A549 (cell line): ENCODE results near the gene DGUOK. TPM values are rescaled to one million over a fixed set of nuclear protein-coding genes. Genes with fewer than 3 reads are reported as not detected.

Source experiments
- ATAC-seq, 2 experiments: fragments of 200-7000 bp in 1 of 2; fragments of >200 bp in 1 of 2; cut with Nextera tagmentation in 1 of 2; cut with Tn5 transposase in 1 of 2; 3 replicates each; pipeline versions ENCODE4 v1.8.0 to v1.9.1; 2018 to 2020; ENCODE audit warnings: mild to moderate bottlenecking in 1 of 2, moderate library complexity in 1 of 2
- CTCF ChIA-PET: fragments of 300-600 bp; sonication (Branson Sonifier 250); formaldehyde crosslinking; extraction: SDS; loops from one replicate; lab custom pipeline; 2021; ENCODE audit warnings: antibody characterized with exemption, inconsistent platforms; lab: Yijun Ruan, JAX
- POLR2A ChIA-PET: fragments of 350-600 bp; formaldehyde crosslinking; extraction: SDS; loops from one replicate; lab custom pipeline; 2021; ENCODE audit warnings: antibody characterized with exemption, inconsistent platforms; lab: Yijun Ruan, JAX
- DNase-seq, 2 experiments: peaks; one replicate each; pipeline versions ENCODE4 v3.0.0 to v3.0.0-alpha.2; 2011 to 2016; ENCODE audit warnings: low read depth in 1 of 2, low spot score in 1 of 2
- FAIRE-seq: peaks from 2 replicates; lab custom pipeline; 2011; peaks lifted over from hg19 to GRCh38; lab: Jason Lieb, UNC
- H3K27ac ChIP-seq, 2 experiments: fragments of >200 bp; sonication (Bioruptor Twin); formaldehyde crosslinking; 3 replicates each; pipeline ENCODE4 v1.5.1; 2016 to 2017
- H3K4me1 ChIP-seq: fragments of >200 bp; sonication (Bioruptor Twin); formaldehyde crosslinking; 3 replicates; pipeline ENCODE4 v1.6.1; 2016
- H3K4me2 ChIP-seq: fragments of >200 bp; sonication (Bioruptor Twin); formaldehyde crosslinking; 3 replicates; pipeline ENCODE4 v1.6.1; 2016
- H3K4me3 ChIP-seq: fragments of >200 bp; sonication (Bioruptor Twin); formaldehyde crosslinking; 3 replicates; pipeline ENCODE4 v1.5.1; 2016
- H3K9me3 ChIP-seq: fragments of >200 bp; sonication (Bioruptor Twin); formaldehyde crosslinking; 3 replicates; pipeline ENCODE4 v1.6.1; 2016
- ATOH8 ChIP-seq: fragments of 250-450 bp; sonication (Bioruptor Pico); IDR thresholded peaks from 2 replicates; pipeline ENCODE4 v1.5.0; 2020; ENCODE audit warnings: low read depth, mild to moderate bottlenecking, moderate library complexity
- BHLHE40 ChIP-seq: IDR thresholded peaks from 2 replicates; pipeline ENCODE4 v1.6.1; 2012; ENCODE audit warnings: low read depth, low read length, inconsistent platforms
- CBX2 ChIP-seq: fragments of 200-600 bp; sonication (generic); IDR thresholded peaks from 2 replicates; pipeline ENCODE4 v1.6.1; 2016; ENCODE audit warnings: low read depth, mild to moderate bottlenecking, borderline replicate concordance
- CEBPB ChIP-seq, 2 experiments: fragments of >200 bp in 1 of 2; sonication (Bioruptor Twin) in 1 of 2; formaldehyde crosslinking in 1 of 2; IDR thresholded peaks; 2 replicates each; pipeline ENCODE4 v1.6.1; 2012 to 2016
- CHD2 ChIP-seq: fragments of 150-350 bp; IDR thresholded peaks from 2 replicates; pipeline ENCODE4 v1.6.1; 2014; ENCODE audit warnings: low read length; ENCODE audit not compliant: partially characterized antibody
- CHD4 ChIP-seq: fragments of 200-600 bp; sonication (generic); IDR thresholded peaks from 2 replicates; pipeline ENCODE4 v1.6.1; 2016; ENCODE audit warnings: antibody characterized with exemption, mild to moderate bottlenecking, borderline replicate concordance
- CTCF ChIP-seq: fragments of >200 bp; sonication (Bioruptor Twin); formaldehyde crosslinking; IDR thresholded peaks from 3 replicates; pipeline ENCODE4 v1.5.1; 2016
- EHF ChIP-seq: fragments of 250-450 bp; sonication (Bioruptor Pico); IDR thresholded peaks from 2 replicates; pipeline ENCODE4 v1.5.0; 2020; ENCODE audit warnings: mild to moderate bottlenecking
- ELK1 ChIP-seq: fragments of 150-350 bp; IDR thresholded peaks from 2 replicates; pipeline ENCODE4 v1.6.1; 2014; ENCODE audit warnings: low read depth, mild to moderate bottlenecking, low read length
- FOSL2 ChIP-seq, 2 experiments: fragments of 450-650 bp in 1 of 2; fragments of >200 bp in 1 of 2; sonication (Bioruptor Twin) in 1 of 2; formaldehyde crosslinking; IDR thresholded peaks; 2 replicates each; pipeline versions ENCODE4 v1.5.0 to v1.6.1; 2016 to 2020; ENCODE audit warnings: mild to moderate bottlenecking in 1 of 2, moderate library complexity in 1 of 2
- GATA3 ChIP-seq: IDR thresholded peaks from 2 replicates; pipeline ENCODE4 v1.6.1; 2012; ENCODE audit warnings: borderline replicate concordance
- HMGXB4 ChIP-seq: fragments of 250-450 bp; sonication (Bioruptor Pico); IDR thresholded peaks from 2 replicates; pipeline ENCODE4 v1.5.0; 2021; ENCODE audit warnings: mild to moderate bottlenecking, moderate library complexity, borderline replicate concordance
- HOXA7 ChIP-seq: fragments of 250-450 bp; sonication (Bioruptor Pico); IDR thresholded peaks from 2 replicates; pipeline ENCODE4 v1.5.0; 2020; ENCODE audit warnings: mild to moderate bottlenecking, moderate library complexity
- HOXB13 ChIP-seq: fragments of 250-450 bp; sonication (Bioruptor Pico); IDR thresholded peaks from 2 replicates; pipeline ENCODE4 v1.5.0; 2020; ENCODE audit warnings: low read depth, mild to moderate bottlenecking, moderate library complexity
- KDM1A ChIP-seq: fragments of 200-600 bp; sonication (generic); IDR thresholded peaks from 2 replicates; pipeline ENCODE4 v1.6.1; 2016; ENCODE audit warnings: low read depth, mild to moderate bottlenecking
- MAX ChIP-seq: IDR thresholded peaks from 2 replicates; pipeline ENCODE4 v1.6.1; 2012
- MAZ ChIP-seq: fragments of 150-350 bp; IDR thresholded peaks from 2 replicates; pipeline ENCODE4 v1.6.1; 2014; ENCODE audit warnings: antibody characterized with exemption, low read depth, low read length, borderline replicate concordance
- MYC ChIP-seq: IDR thresholded peaks from 2 replicates; pipeline ENCODE4 v1.6.1; 2012; ENCODE audit warnings: mild to moderate bottlenecking, inconsistent platforms, low read length, improper control_type of control experiment, borderline replicate concordance
- NR3C1 ChIP-seq: fragments of >200 bp; sonication (Bioruptor Twin); formaldehyde crosslinking; IDR thresholded peaks from 3 replicates; pipeline ENCODE4 v1.6.1; 2017
- PBX3 ChIP-seq: IDR thresholded peaks from 2 replicates; pipeline ENCODE4 v1.6.1; 2012
- POLR2A ChIP-seq: IDR thresholded peaks from 2 replicates; pipeline ENCODE4 v1.6.1; 2012; ENCODE audit warnings: mild to moderate bottlenecking, low read length
- SMC3 ChIP-seq: fragments of >200 bp; sonication (Bioruptor Twin); formaldehyde crosslinking; IDR thresholded peaks from 3 replicates; pipeline ENCODE4 v1.6.1; 2018; ENCODE audit warnings: inconsistent platforms
- TFCP2L1 ChIP-seq: fragments of 250-450 bp; sonication (Bioruptor Pico); IDR thresholded peaks from 2 replicates; pipeline ENCODE4 v1.5.0; 2021; ENCODE audit warnings: mild to moderate bottlenecking
- TP53 ChIP-seq: fragments of 250-450 bp; sonication (Bioruptor Pico); IDR thresholded peaks from 2 replicates; pipeline ENCODE4 v1.5.0; 2021; ENCODE audit warnings: mild to moderate bottlenecking, moderate library complexity
- USF2 ChIP-seq: fragments of 450-650 bp; IDR thresholded peaks from 2 replicates; pipeline ENCODE4 v1.6.1; 2014; ENCODE audit warnings: antibody characterized with exemption
- ZC3H11A ChIP-seq: fragments of 450-650 bp; IDR thresholded peaks from 2 replicates; pipeline ENCODE4 v1.6.1; 2014; ENCODE audit warnings: antibody characterized with exemption, mild to moderate bottlenecking
- ZNF302 ChIP-seq: fragments of 250-450 bp; sonication (Bioruptor Pico); IDR thresholded peaks from 2 replicates; pipeline ENCODE4 v1.9.0; 2021; ENCODE audit warnings: inconsistent platforms, mild to moderate bottlenecking, moderate library complexity
- WGBS: methylation state at CpG from one replicate; pipeline ENCODE4 v1.1.6; 2017; ENCODE audit errors: missing lambda C conversion rate; 5-methylcytosine and 5-hydroxymethylcytosine counted together
- polyA plus RNA-seq, 4 experiments: library from polyadenylated mRNA; depleted of rRNA in 3 of 4; stranded (reverse); fragments of >200 nt; fragmentation: RNase III in 1 of 4; extraction: RNeasy Plus Mini Kit Qiagen cat#74134 plus additional on column Dnase treatment in 1 of 4; gene quantifications; 2 replicates in 3 of 4; 3 replicates in 1 of 4; pipeline ENCODE4 v1.2.3, GENCODE V29; 2011 to 2017

The DGUOK gene
- polyA plus RNA-seq, 2 of the 4 experiments (the other 2 are of a cell fraction) = 128 to 145 TPM

GRCh38 chr2:73986085-73986681 lies 59.5 kb downstream of the DGUOK start:
- no peaks in the 10 kb centered on the region for H3K9me3 ChIP-seq
- POLR2A ChIA-PET = interaction anchor here (0.6 kb wide), 1 partner anchor 143 kb away, joined by 6 read pairs; no protein-coding TSS in a partner anchor
- peak overlapping the region; percentile 80 for H3K4me2 ChIP-seq
- WGBS = 93% methylated on average over 21 of the region's 21 CpGs
- peak overlapping the region; percentile 77 for H3K4me3 ChIP-seq
- no peak for DNase-seq
- CTCF ChIA-PET = interaction anchor here (0.9 to 1.7 kb wide), 4 partner anchors 11 to 41 kb away, joined by 3 to 7 read pairs (median 3); no protein-coding TSS in a partner anchor
- no peak for FAIRE-seq
- peak overlapping the region; percentile 92 to 99 for H3K27ac ChIP-seq
- no peak for ATAC-seq
- TF ChIP-seq HMGXB4 = no peak
- TF ChIP-seq GATA3 = no peak
- TF ChIP-seq HOXA7 (CRISPR knock-in tag) = no peak
- TF ChIP-seq SMC3 = no peak
- no peak for TF ChIP-seq KDM1A
- TF ChIP-seq CEBPB (IDR thresholded peaks at IDR 0.05) = no peak
- TF ChIP-seq CHD4 = no peak
- TF ChIP-seq ZNF302 = no peak
- TF ChIP-seq HOXB13 (CRISPR knock-in tag) = no peak
- TF ChIP-seq TFCP2L1 (CRISPR knock-in tag) = no peak
- no peak for TF ChIP-seq TP53 (CRISPR knock-in tag)
- no peak for TF ChIP-seq CTCF
- no peak for TF ChIP-seq ATOH8 (CRISPR knock-in tag)
- TF ChIP-seq MYC = no peak
- TF ChIP-seq FOSL2 (IDR thresholded peaks at IDR 0.05) = no peak
- no peak for TF ChIP-seq FOSL2 (CRISPR knock-in tag; IDR thresholded peaks at IDR 0.05)
- no peak for TF ChIP-seq POLR2A
- no peak for TF ChIP-seq ZC3H11A
- no peak for TF ChIP-seq MAX
- no peak for TF ChIP-seq USF2
- no peak for TF ChIP-seq NR3C1
- H3K4me1 ChIP-seq = peaks cover 54% of the 10 kb centered on the region

GRCh38 chr2:73987109-73987947 lies 60.6 kb downstream of the DGUOK start:
- WGBS = 89% methylated on average over 24 of the region's 24 CpGs
- CTCF ChIA-PET = interaction anchor here (1.0 to 1.9 kb wide), 4 partner anchors 10 to 163 kb away, joined by 3 to 9 read pairs (median 5); no protein-coding TSS in a partner anchor
- peaks cover 43% of the 10 kb centered on the region for H3K4me1 ChIP-seq
- no peaks in the 10 kb centered on the region for H3K9me3 ChIP-seq
- POLR2A ChIA-PET = interaction anchor here (0.6 kb wide), 1 partner anchor 142 kb away, joined by 6 read pairs; no protein-coding TSS in a partner anchor
- H3K4me3 ChIP-seq = no peak overlapping the region
- H3K4me2 ChIP-seq = peak overlapping the region; percentile 80
- no peak for FAIRE-seq
- no peak overlapping the region for H3K27ac ChIP-seq
- DNase-seq = no peak
- ATAC-seq = no peak
- TF ChIP-seq SMC3 (no peak), CBX2 (no peak), CHD2 (no peak), ELK1 (no peak), USF2 (no peak), MAZ (no peak), PBX3 (no peak), EHF (CRISPR knock-in tag) (no peak), ZC3H11A (no peak), BHLHE40 (no peak), TFCP2L1 (CRISPR knock-in tag) (no peak)
